Stimulated activated naive CD4-positive, alpha-beta T cell (primary cell): ENCODE measurements around the gene DVL1.

Experiments
- DNase-seq, 6 experiments: peaks; one replicate each; lab custom pipeline; 2025; lab: John Stamatoyannopoulos, UW

The DVL1 gene

DNA sequence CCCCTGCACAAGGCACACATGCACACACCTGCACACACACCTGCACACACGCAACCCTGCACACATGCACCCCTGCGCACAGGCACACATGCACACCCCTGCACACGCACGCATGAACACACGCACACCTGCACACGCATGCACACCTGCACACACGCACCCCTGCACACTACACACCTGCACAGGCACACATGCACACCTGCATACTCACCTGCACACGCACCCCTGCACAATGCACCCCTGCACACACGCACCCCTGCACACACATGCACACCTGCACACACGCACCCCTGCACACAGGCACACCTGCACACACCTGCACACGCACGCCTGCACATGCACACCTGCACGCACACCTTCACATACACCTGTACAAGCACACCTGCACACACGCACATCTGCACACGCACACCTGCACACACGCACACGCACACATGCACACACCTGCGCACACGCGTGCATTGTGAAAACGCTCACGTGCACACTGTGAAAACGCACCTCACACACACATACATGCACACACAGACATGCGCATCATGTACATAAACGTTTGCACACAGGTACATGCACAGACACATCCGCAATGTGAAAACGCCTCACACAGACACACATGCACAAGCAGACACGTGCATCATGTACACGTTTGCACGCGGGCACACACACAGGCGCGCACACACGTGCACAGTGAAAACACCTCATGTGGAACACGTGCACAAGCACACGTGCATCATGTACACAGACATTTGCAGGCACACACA, 8.2 kb downstream of the DVL1 start:
- no peak for DNase-seq

DNA sequence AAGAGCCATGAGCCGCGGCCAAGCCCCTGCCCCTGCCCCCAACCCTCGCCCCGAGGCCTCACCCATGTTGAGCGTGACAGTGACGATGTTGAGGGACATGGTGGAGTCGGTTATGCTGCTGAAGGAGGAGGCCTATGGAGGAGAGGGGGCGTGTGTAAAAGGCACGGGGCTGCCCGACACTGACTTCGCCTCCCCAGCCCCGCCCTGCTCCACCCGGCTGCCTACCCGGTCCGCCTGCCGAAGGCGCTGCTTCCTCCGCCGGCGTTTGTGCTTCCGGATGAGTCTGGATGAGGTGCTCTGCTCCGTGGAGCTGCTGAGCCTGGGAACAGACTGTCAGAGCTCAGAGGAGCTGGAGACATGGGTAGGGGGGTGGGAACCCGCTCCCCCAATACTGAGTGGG, 9.0 kb downstream of the DVL1 start:
- DNase-seq: no peak

GRCh38 chr1:1338278-1338677, 10.9 kb downstream of the DVL1 start:
- no peak for DNase-seq

- DNase-seq: peak in 5 of 6 experiments; percentile 13 to 28 (median 18)
These were observed 11.4 kb downstream of the DVL1 start for GRCh38 chr1:1337793-1338147.

- no peak for DNase-seq
These were observed 12.1 kb downstream of the DVL1 start for GRCh38 chr1:1336931-1337792.

- no peak for DNase-seq
These were observed 12.8 kb downstream of the DVL1 start for GRCh38 chr1:1336446-1336845.

DNA sequence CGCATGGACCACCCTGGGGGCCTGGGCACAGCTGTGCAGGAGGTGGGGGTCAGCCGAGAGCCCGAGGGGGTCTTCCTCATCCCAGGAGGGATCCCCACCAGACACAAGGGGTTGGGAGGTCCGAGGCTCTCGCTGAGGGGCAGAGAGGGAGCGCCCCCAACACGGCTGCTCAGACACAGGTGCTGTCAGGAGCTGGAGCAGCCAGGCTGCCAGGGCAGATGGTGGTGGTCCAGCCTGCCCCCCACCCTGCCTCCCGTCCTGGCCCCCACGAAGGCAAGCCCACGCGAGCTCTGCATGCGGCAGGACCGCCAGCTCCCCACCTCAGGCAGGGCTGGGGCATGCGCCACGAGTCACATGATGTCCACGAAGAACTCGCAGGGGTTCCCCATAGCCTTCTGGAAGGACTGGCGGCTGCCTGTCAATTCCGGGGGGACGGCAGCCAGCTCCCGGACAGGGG, 13.4 kb downstream of the DVL1 start:
- DNase-seq: no peak

GRCh38 chr1:1335283-1335682, 13.9 kb downstream of the DVL1 start:
- no peak for DNase-seq

- no peak for DNase-seq
These were observed 14.4 kb downstream of the DVL1 start for GRCh38 chr1:1334835-1335234.

GRCh38 chr1:1333551-1334241, 15.5 kb downstream of the DVL1 start:
- no peak for DNase-seq

- no peak for DNase-seq
These were observed 16.3 kb downstream of the DVL1 start for GRCh38 chr1:1332774-1333480.

DNA sequence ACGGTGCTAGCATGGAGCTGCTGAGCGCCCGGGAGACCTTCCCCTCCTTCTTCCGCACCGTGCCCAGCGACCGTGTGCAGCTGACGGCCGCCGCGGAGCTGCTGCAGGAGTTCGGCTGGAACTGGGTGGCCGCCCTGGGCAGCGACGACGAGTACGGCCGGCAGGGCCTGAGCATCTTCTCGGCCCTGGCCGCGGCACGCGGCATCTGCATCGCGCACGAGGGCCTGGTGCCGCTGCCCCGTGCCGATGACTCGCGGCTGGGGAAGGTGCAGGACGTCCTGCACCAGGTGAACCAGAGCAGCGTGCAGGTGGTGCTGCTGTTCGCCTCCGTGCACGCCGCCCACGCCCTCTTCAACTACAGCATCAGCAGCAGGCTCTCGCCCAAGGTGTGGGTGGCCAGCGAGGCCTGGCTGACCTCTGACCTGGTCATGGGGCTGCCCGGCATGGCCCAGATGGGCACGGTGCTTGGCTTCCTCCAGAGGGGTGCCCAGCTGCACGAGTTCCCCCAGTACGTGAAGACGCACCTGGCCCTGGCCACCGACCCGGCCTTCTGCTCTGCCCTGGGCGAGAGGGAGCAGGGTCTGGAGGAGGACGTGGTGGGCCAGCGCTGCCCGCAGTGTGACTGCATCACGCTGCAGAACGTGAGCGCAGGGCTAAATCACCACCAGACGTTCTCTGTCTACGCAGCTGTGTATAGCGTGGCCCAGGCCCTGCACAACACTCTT, 17.0 kb downstream of the DVL1 start:
- DNase-seq: no peak

DNA sequence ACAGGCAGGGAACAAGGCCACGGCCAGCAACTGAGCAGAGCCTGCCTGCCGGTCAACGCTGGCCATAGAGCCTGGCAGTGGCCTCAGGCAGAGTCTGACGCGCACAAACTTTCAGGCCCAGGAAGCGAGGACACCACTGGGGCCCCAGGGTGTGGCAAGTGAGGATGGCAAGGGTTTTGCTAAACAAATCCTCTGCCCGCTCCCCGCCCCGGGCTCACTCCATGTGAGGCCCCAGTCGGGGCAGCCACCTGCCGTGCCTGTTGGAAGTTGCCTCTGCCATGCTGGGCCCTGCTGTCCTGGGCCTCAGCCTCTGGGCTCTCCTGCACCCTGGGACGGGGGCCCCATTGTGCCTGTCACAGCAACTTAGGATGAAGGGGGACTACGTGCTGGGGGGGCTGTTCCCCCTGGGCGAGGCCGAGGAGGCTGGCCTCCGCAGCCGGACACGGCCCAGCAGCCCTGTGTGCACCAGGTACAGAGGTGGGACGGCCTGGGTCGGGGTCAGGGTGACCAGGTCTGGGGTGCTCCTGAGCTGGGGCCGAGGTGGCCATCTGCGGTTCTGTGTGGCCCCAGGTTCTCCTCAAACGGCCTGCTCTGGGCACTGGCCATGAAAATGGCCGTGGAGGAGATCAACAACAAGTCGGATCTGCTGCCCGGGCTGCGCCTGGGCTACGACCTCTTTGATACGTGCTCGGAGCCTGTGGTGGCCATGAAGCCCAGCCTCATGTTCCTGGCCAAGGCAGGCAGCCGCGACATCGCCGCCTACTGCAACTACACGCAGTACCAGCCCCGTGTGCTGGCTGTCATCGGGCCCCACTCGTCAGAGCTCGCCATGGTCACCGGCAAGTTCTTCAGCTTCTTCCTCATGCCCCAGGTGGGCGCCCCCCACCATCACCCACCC, 17.9 kb downstream of the DVL1 start, which contains the start of gene TAS1R3:
TAS1R3 (plus strand) TSS at position 213 of the 898 bp plus-strand sequence; CDS start at position 279, 66 bp downstream.
- no peak for DNase-seq

DNA sequence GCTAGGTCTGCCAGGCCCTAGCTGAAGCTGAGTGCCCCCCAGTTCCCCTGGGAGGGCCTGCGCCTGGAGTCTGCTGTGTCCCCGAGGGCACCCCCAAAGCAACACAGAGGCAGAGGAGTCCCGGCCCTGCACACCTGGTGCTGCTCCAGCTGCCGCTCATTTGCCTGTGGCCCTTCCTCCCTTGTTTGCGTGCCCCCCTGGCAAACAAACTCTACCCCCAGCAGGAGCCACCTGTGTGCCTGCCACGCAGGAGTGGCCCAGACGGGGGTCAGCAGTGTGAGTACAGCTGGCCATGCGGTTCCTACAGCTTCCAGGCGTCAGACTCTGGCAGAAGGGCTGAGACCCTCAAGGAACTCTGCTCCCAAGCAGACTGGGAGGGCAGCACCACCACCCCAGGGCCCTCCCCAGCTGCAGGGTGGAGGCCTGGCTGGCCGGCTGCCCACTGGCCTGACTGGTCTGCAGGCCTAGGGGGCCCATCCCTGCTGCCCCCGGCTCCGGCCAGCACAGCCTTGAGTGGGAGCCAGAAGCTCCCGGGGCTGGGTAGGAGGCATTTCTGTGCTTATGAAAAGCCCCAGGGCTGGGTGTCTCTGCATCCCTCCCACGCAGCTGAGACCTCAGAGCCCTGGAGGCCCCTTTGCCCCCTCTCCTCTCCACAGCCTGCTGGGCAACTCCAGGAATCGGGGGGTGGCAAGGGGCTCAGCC, 18.7 kb downstream of the DVL1 start:
- DNase-seq: no peak

GRCh38 chr1:1329304-1330210, 19.7 kb downstream of the DVL1 start:
- no peak for DNase-seq

GRCh38 chr1:1328254-1328653, 21.0 kb downstream of the DVL1 start:
- DNase-seq: no peak

- DNase-seq: no peak
These were observed 21.9 kb downstream of the DVL1 start for GRCh38 chr1:1327291-1327690.

DNA sequence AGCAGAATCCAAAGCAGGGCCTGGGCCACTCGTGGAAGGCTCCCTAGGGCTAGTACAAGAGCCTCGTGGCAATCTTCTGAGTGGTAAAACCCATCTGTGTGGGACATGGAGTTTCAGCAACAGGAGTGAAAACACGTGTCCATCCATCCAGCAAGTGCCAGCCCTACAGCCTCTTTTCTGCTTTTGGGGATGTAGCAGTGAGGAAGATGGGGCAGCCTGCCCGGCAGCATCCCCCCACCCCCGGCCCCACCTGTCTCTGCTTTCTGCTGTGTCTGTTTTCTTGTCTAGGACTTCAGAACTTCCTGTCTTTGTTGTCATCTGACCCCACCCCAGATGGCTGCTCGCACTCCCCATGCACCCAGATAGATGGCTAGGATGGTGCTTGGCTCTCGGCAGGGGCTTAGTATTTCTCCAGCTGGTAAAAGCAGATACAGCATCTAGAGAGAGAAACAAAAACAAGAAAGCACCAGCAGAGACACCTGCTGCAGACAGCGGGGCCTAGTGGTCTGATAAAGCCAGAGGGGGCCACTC, 23.1 kb downstream of the DVL1 start:
- DNase-seq: no peak
